Caco-2 (cell line): ENCODE data around the gene CTIF. TPM values are rescaled to one million over a fixed set of nuclear protein-coding genes. Genes with fewer than 3 reads are reported as not detected.

Experiments used
- BruUV-seq: library from RNA; stranded (reverse); fragments of 400-500 nt; replicated peaks from 2 replicates; lab custom pipeline; 2021; lab: Mats Ljungman, UMichigan
- CTCF ChIA-PET: fragments of 300-600 bp; sonication (Branson Sonifier 250); formaldehyde crosslinking; loops from one replicate; lab custom pipeline; 2022; ENCODE audit warnings: antibody characterized with exemption; lab: Charles Lee
- POLR2A ChIA-PET: fragments of 300-600 bp; sonication (Branson Sonifier 250); formaldehyde crosslinking; loops from one replicate; lab custom pipeline; 2022; ENCODE audit warnings: antibody characterized with exemption; lab: Charles Lee
- DNase-seq, 2 experiments: peaks; one replicate each; pipeline versions ENCODE4 v3.0.0 to v3.0.0-alpha.2; 2020 to 2022
- H3K27me3 ChIP-seq: replicated peaks from 2 replicates; pipeline ENCODE4 v1.6.0; 2011; ENCODE audit warnings: low read length; ENCODE audit not compliant: control insufficient read depth, insufficient read depth
- H3K36me3 ChIP-seq: 2 replicates; pipeline ENCODE4 v1.5.1; 2011; ENCODE audit warnings: low read length; ENCODE audit not compliant: control insufficient read depth, insufficient read depth
- H3K4me1 ChIP-seq: fragments of 250-450 bp; sonication (Bioruptor Pico); 2 replicates; pipeline ENCODE4 v1.5.1; 2020; ENCODE audit warnings: mild to moderate bottlenecking
- H3K4me3 ChIP-seq: 2 replicates; pipeline ENCODE4 v1.5.1; 2011; ENCODE audit warnings: low read depth, mild to moderate bottlenecking, control low read depth, low read length
- H3K9me3 ChIP-seq: fragments of 250-450 bp; sonication (Bioruptor Pico); 2 replicates; pipeline ENCODE4 v1.5.1; 2020; ENCODE audit warnings: mild to moderate bottlenecking, moderate library complexity
- H3K27ac Mint-ChIP-seq: one replicate; pipeline ENCODE4 v1.8.0; 2022; ENCODE audit warnings: mixed read lengths; ENCODE audit not compliant: unreplicated experiment
- H3K27me3 Mint-ChIP-seq: one replicate; pipeline ENCODE4 v1.8.0; 2022; ENCODE audit warnings: mixed read lengths; ENCODE audit not compliant: insufficient read depth, unreplicated experiment
- H3K36me3 Mint-ChIP-seq: one replicate; pipeline ENCODE4 v1.8.0; 2022; ENCODE audit warnings: mild to moderate bottlenecking, mixed read lengths; ENCODE audit not compliant: insufficient read depth, unreplicated experiment
- H3K4me1 Mint-ChIP-seq: one replicate; pipeline ENCODE4 v1.8.0; 2022; ENCODE audit warnings: low read depth, mixed read lengths; ENCODE audit not compliant: unreplicated experiment
- H3K4me3 Mint-ChIP-seq: one replicate; pipeline ENCODE4 v1.8.0; 2022; ENCODE audit warnings: mild to moderate bottlenecking, moderate library complexity, mixed read lengths; ENCODE audit not compliant: unreplicated experiment
- H3K9me3 Mint-ChIP-seq: one replicate; pipeline ENCODE4 v1.8.0; 2022; ENCODE audit warnings: mixed read lengths; ENCODE audit not compliant: unreplicated experiment
- CTCF ChIP-seq, 2 experiments: fragments of 200-600 bp in 1 of 2; IDR thresholded peaks; 1 replicate in 1 of 2; 2 replicates in 1 of 2; pipeline versions ENCODE4 v1.5.1 to v1.8.0; 2011 to 2022; ENCODE audit warnings: antibody characterized with exemption in 1 of 2, control low read depth in 1 of 2, inconsistent platforms in 1 of 2, low read depth in 1 of 2, low read length in 1 of 2, mild to moderate bottlenecking in 1 of 2, moderate library complexity in 1 of 2; ENCODE audit not compliant: insufficient read depth in 1 of 2, severe bottlenecking in 1 of 2, unreplicated experiment in 1 of 2
- intact Hi-C: fragments of 100-400 bp; cut with micrococcal nuclease; formaldehyde crosslinking; loops from one replicate; pipeline ENCODE4 v1.10.0; 2022; ENCODE audit not compliant: unreplicated experiment
- total RNA-seq: library from RNA; stranded (reverse); gene quantifications from 2 replicates; pipeline ENCODE4 v1.2.3, GENCODE V29; 2022

CTIF gene
- total RNA-seq, 1 experiment from 2014 or later, result 19.9 TPM

GRCh38 chr18:48624856-48625255 is 86.0 kb downstream of the CTIF start:
- POLR2A ChIA-PET, result no interaction called here
- no peak overlapping the region for H3K27ac Mint-ChIP-seq

GRCh38 chr18:48627216-48627615 is 88.4 kb downstream of the CTIF start:
- Mint-ChIP-seq H3K36me3 (peaks cover 6% of the 10 kb centered on the region), H3K4me3 (no peak overlapping the region), H3K4me1 (peaks cover 15% of the 10 kb centered on the region), H3K27ac (peak overlapping the region; percentile 64), H3K9me3 (no peaks in the 10 kb centered on the region), H3K27me3 (no peaks in the 10 kb centered on the region)
- no peaks in the 10 kb centered on the region for H3K9me3 ChIP-seq
- no peaks in the 10 kb centered on the region for H3K27me3 ChIP-seq
- TF ChIP-seq CTCF (IDR thresholded peaks at IDR 0.05; ENCODE audit: insufficient read depth in 1 of 2, low read depth in 1 of 2, low read length in 1 of 2, severe bottlenecking in 1 of 2, unreplicated experiment in 1 of 2), result no peak
- H3K36me3 ChIP-seq, result no peaks in the 10 kb centered on the region
- POLR2A ChIA-PET, result no interaction called here
- CTCF ChIA-PET, result interaction anchor here (0.5 kb wide), 1 partner anchor 1105 kb away, joined by 3 read pairs; no protein-coding TSS in a partner anchor
- H3K4me1 ChIP-seq, result no peaks in the 10 kb centered on the region
- intact Hi-C loops, result no loop called here
- no peak for DNase-seq
- BruUV-seq, result no TSS peak
- no peak overlapping the region for H3K4me3 ChIP-seq

More at GRCh38 chr18:48624856-48625255, 86.0 kb downstream of the CTIF start:
- Mint-ChIP-seq H3K27me3 (no peaks in the 10 kb centered on the region), H3K9me3 (no peaks in the 10 kb centered on the region), H3K4me3 (no peak overlapping the region), H3K4me1 (peaks cover 29% of the 10 kb centered on the region), H3K36me3 (peaks cover 6% of the 10 kb centered on the region)
- CTCF ChIA-PET, result no interaction called here
- BruUV-seq, result no TSS peak
- no peaks in the 10 kb centered on the region for H3K9me3 ChIP-seq
- intact Hi-C loops, result no loop called here
- no peak for TF ChIP-seq CTCF (IDR thresholded peaks at IDR 0.05; ENCODE audit: insufficient read depth in 1 of 2, low read depth in 1 of 2, low read length in 1 of 2, severe bottlenecking in 1 of 2, unreplicated experiment in 1 of 2)
- no peaks in the 10 kb centered on the region for H3K4me1 ChIP-seq
- no peaks in the 10 kb centered on the region for H3K36me3 ChIP-seq
- H3K4me3 ChIP-seq, result no peak overlapping the region
- no peak for DNase-seq
- no peaks in the 10 kb centered on the region for H3K27me3 ChIP-seq

GRCh38 chr18:48629730-48630324 is 91.0 kb downstream of the CTIF start:
- Mint-ChIP-seq H3K27ac (no peak overlapping the region), H3K9me3 (no peaks in the 10 kb centered on the region), H3K27me3 (no peaks in the 10 kb centered on the region), H3K4me3 (no peak overlapping the region), H3K4me1 (peaks cover 7% of the 10 kb centered on the region), H3K36me3 (no peaks in the 10 kb centered on the region)
- ChIA-PET POLR2A (no interaction called here), CTCF (no interaction called here)
- Histone ChIP-seq H3K27me3 (no peaks in the 10 kb centered on the region), H3K9me3 (no peaks in the 10 kb centered on the region), H3K36me3 (no peaks in the 10 kb centered on the region), H3K4me3 (no peak overlapping the region), H3K4me1 (no peaks in the 10 kb centered on the region)
- BruUV-seq, result no TSS peak
- no peak for TF ChIP-seq CTCF (IDR thresholded peaks at IDR 0.05; ENCODE audit: insufficient read depth in 1 of 2, low read depth in 1 of 2, low read length in 1 of 2, severe bottlenecking in 1 of 2, unreplicated experiment in 1 of 2)
- no peak for DNase-seq
- intact Hi-C loops, result no loop called here
